ENCODE results near the gene OLIG2.

The OLIG2 gene

GRCh38 chr21:33028287-33028670, 2.5 kb downstream of the OLIG2 start:
- no peak overlapping the region for H3K4me3 ChIP-seq (ENCODE audit: low read depth, low read length)

GRCh38 chr21:33028773-33029384, 3.1 kb downstream of the OLIG2 start:
- no peak overlapping the region for H3K4me3 ChIP-seq (ENCODE audit: low read depth, low read length)
- no peak for TF ChIP-seq CTCF (IDR thresholded peaks at IDR 0.05; ENCODE audit: borderline replicate concordance, insufficient read depth, low read depth, low read length)

More at GRCh38 chr21:33028287-33028670, 2.5 kb downstream of the OLIG2 start:
- TF ChIP-seq CTCF (IDR thresholded peaks at IDR 0.05; ENCODE audit: borderline replicate concordance, insufficient read depth, low read depth, low read length), result no peak

GRCh38 chr21:33029385-33029921, 3.7 kb downstream of the OLIG2 start:
- no peak overlapping the region for H3K4me3 ChIP-seq (ENCODE audit: low read depth, low read length)
- no peak for TF ChIP-seq CTCF (IDR thresholded peaks at IDR 0.05; ENCODE audit: borderline replicate concordance, insufficient read depth, low read depth, low read length)

GRCh38 chr21:33029975-33030461, 4.3 kb downstream of the OLIG2 start:
- no peak for TF ChIP-seq CTCF (IDR thresholded peaks at IDR 0.05; ENCODE audit: borderline replicate concordance, insufficient read depth, low read depth, low read length)
- no peak overlapping the region for H3K4me3 ChIP-seq (ENCODE audit: low read depth, low read length)

GRCh38 chr21:33030633-33031032, 4.9 kb downstream of the OLIG2 start:
- TF ChIP-seq CTCF (IDR thresholded peaks at IDR 0.05; ENCODE audit: borderline replicate concordance, insufficient read depth, low read depth, low read length), result no peak
- H3K4me3 ChIP-seq (ENCODE audit: low read depth, low read length), result no peak overlapping the region

- no peak overlapping the region for H3K4me3 ChIP-seq (ENCODE audit: low read depth, low read length)
- TF ChIP-seq CTCF (IDR thresholded peaks at IDR 0.05; ENCODE audit: borderline replicate concordance, insufficient read depth, low read depth, low read length), result no peak
Measured at GRCh38 chr21:33031152-33031911, 5.6 kb downstream of the OLIG2 start.

Measured in GM12875 (cell line).